Testis (tissue), 2 donors: ENCODE results near the gene XYLT1.

Source experiments
- POLR2A ChIP-seq: fragments of 450-650 bp; IDR thresholded peaks from one replicate; pipeline ENCODE4 v1.6.1; 2017; ENCODE audit warnings: antibody characterized with exemption, mild to moderate bottlenecking, moderate library complexity
- TF ChIP-seq, protein P1 (sequence below), 3 experiments: fragments of 450-650 bp in 2 of 3; fragments of 200-600 bp in 1 of 3; sonication (generic) in 1 of 3; IDR thresholded peaks; one replicate each; pipeline ENCODE4 v1.5.1; 2016 to 2019; ENCODE audit warnings: antibody characterized with exemption in 3 of 3, mild to moderate bottlenecking in 2 of 3, moderate library complexity in 1 of 3

DNA sequence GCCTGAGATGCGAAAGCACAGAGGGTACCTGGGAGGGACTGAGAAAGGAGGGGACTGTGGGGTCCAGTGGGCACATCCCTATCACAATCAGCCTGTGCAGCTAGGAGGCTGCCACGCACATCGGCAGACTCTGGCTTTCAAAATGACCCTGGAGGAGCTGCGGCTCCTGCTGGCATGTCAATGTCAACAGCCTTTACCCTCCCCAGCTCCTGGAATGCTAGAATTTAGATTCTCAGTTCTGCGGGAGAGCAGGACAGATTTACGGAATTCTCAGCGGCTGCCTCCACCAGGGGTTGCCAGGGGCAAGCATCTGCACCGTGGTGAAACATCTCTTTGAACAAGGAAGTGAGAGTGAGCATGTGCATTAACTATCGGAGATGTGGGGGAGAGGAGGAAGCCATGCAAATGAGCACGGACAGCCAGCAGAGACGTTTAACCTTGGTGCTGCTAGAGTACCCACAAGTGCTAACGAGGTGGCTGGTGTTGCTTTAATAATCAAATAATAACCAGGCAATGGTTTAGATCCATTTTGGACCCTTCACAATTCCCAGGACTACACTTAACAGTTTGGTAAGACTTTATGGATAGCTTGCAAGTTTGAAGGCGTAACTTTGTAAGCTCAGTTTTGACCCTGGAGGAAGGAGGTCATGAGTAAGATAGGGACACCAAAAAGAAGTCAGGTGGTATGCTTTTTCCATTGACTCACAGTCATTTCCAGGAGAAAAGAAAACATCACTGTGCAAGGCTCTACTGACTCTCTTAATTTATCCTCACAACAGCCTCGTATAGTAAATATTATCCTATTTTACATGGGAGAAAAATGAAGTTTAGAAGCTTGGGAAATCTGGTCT is 54.1 kb downstream of the XYLT1 start:
- TF ChIP-seq, protein P1, sequence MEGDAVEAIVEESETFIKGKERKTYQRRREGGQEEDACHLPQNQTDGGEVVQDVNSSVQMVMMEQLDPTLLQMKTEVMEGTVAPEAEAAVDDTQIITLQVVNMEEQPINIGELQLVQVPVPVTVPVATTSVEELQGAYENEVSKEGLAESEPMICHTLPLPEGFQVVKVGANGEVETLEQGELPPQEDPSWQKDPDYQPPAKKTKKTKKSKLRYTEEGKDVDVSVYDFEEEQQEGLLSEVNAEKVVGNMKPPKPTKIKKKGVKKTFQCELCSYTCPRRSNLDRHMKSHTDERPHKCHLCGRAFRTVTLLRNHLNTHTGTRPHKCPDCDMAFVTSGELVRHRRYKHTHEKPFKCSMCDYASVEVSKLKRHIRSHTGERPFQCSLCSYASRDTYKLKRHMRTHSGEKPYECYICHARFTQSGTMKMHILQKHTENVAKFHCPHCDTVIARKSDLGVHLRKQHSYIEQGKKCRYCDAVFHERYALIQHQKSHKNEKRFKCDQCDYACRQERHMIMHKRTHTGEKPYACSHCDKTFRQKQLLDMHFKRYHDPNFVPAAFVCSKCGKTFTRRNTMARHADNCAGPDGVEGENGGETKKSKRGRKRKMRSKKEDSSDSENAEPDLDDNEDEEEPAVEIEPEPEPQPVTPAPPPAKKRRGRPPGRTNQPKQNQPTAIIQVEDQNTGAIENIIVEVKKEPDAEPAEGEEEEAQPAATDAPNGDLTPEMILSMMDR (IDR thresholded peaks at IDR 0.05): no peak
- no peak for TF ChIP-seq POLR2A
